Neuronal stem cell (in vitro differentiated cells): ENCODE results near the gene GALNT14.
A peak's percentile ranks its signal among the peaks of the same experiment; 100 is the strongest.

Experiments
- DNase-seq: peaks from one replicate; pipeline ENCODE4 v3.0.0-alpha.2; 2013; ENCODE audit warnings: low spot score
- H2AFZ ChIP-seq: one replicate; pipeline ENCODE4 v1.6.1; 2013; ENCODE audit warnings: mild to moderate bottlenecking, low read length, inconsistent platforms
- H2AK5ac ChIP-seq: 2 replicates; pipeline ENCODE4 v1.6.1; 2013; ENCODE audit warnings: low read depth, mild to moderate bottlenecking, inconsistent platforms, low read length, moderate library complexity, mixed read lengths
- H2BK120ac ChIP-seq: 2 replicates; pipeline ENCODE4 v1.6.1; 2013; ENCODE audit warnings: low read depth, mild to moderate bottlenecking, inconsistent platforms, low read length, moderate library complexity, mixed read lengths
- H2BK12ac ChIP-seq: one replicate; pipeline ENCODE4 v1.6.1; 2013; ENCODE audit warnings: low read length, inconsistent platforms
- H2BK15ac ChIP-seq: 2 replicates; pipeline ENCODE4 v1.6.1; 2013; ENCODE audit warnings: mild to moderate bottlenecking, low read length, inconsistent platforms, mixed read lengths
- H2BK5ac ChIP-seq: one replicate; pipeline ENCODE4 v1.6.1; 2013; ENCODE audit warnings: inconsistent platforms, mild to moderate bottlenecking, low read length, moderate library complexity
- H3K14ac ChIP-seq: one replicate; pipeline ENCODE4 v1.6.1; 2013; ENCODE audit warnings: low read length, inconsistent platforms
- H3K18ac ChIP-seq: 2 replicates; pipeline ENCODE4 v1.6.1; 2013; ENCODE audit warnings: low read length, inconsistent platforms
- H3K23ac ChIP-seq: 2 replicates; pipeline ENCODE4 v1.6.1; 2013; ENCODE audit warnings: low read depth, mild to moderate bottlenecking, mixed read lengths, low read length, inconsistent platforms; ENCODE audit not compliant: poor library complexity
- H3K27ac ChIP-seq: replicated peaks from 3 replicates; pipeline ENCODE4 v1.5.1; 2013; ENCODE audit warnings: low read length, inconsistent platforms
- H3K27me3 ChIP-seq, 3 experiments: 2 replicates each; pipeline ENCODE4 v1.6.1; 2013; ENCODE audit warnings: low read length in 3 of 3, mild to moderate bottlenecking in 2 of 3, inconsistent platforms in 1 of 3, low read depth in 1 of 3, mixed read lengths in 1 of 3, moderate library complexity in 1 of 3; ENCODE audit not compliant: control insufficient read depth in 3 of 3, insufficient read depth in 3 of 3
- H3K36me3 ChIP-seq, 2 donors: replicated peaks in 1 of 2; 2 replicates each; pipeline ENCODE4 v1.6.1; 2013; ENCODE audit warnings: low read length in 2 of 2; ENCODE audit not compliant: control insufficient read depth in 2 of 2, insufficient read depth in 2 of 2
- H3K4ac ChIP-seq: 2 replicates; pipeline ENCODE4 v1.6.1; 2013; ENCODE audit warnings: inconsistent platforms, mild to moderate bottlenecking, low read length, moderate library complexity
- H3K4me1 ChIP-seq, 2 donors: 1 replicate in 1 of 2; 2 replicates in 1 of 2; pipeline ENCODE4 v1.6.1; 2013; ENCODE audit warnings: low read length in 2 of 2, low read depth in 1 of 2; ENCODE audit not compliant: control insufficient read depth in 2 of 2, insufficient read depth in 1 of 2
- H3K4me2 ChIP-seq: one replicate; pipeline ENCODE4 v1.6.1; 2013; ENCODE audit warnings: mild to moderate bottlenecking, low read length, inconsistent platforms; ENCODE audit not compliant: insufficient read depth, poor library complexity, severe bottlenecking
- H3K4me3 ChIP-seq, 2 donors: 2 replicates each; pipeline ENCODE4 v1.5.1; 2013; ENCODE audit warnings: low read length in 2 of 2, mild to moderate bottlenecking in 2 of 2, inconsistent platforms in 1 of 2, moderate library complexity in 1 of 2
- H3K79me1 ChIP-seq: one replicate; pipeline ENCODE4 v1.6.1; 2013; ENCODE audit warnings: low read depth, mild to moderate bottlenecking, inconsistent platforms, low read length, moderate library complexity
- H3K9ac ChIP-seq: one replicate; pipeline ENCODE4 v1.6.1; 2013; ENCODE audit warnings: mild to moderate bottlenecking, low read depth, low read length, inconsistent platforms; ENCODE audit not compliant: poor library complexity
- H3K9me3 ChIP-seq, 2 donors: replicated peaks in 1 of 2; 2 replicates each; pipeline versions ENCODE3 to v1.6.1; 2013; ENCODE audit warnings: low read length in 2 of 2, mild to moderate bottlenecking in 2 of 2, inconsistent platforms in 1 of 2, low read depth in 1 of 2, mixed read lengths in 1 of 2, moderate library complexity in 1 of 2; ENCODE audit not compliant: control insufficient read depth in 2 of 2, insufficient read depth in 1 of 2
- H4K8ac ChIP-seq: one replicate; pipeline ENCODE4 v1.6.1; 2013; ENCODE audit warnings: low read depth, mild to moderate bottlenecking, inconsistent platforms, low read length, moderate library complexity
- H4K91ac ChIP-seq: one replicate; pipeline ENCODE4 v1.6.1; 2013; ENCODE audit warnings: low read length, low read depth, mild to moderate bottlenecking, inconsistent platforms; ENCODE audit not compliant: poor library complexity
- WGBS, 2 donors: extraction: QIAGEN DNeasy Blood & Tissue Kit; methylation state at CpG; one replicate each; pipeline ENCODE4 v1.1.7; 2013; ENCODE audit warnings: missing lambda C conversion rate in 2 of 2, mixed read lengths in 1 of 2; ENCODE audit not compliant: insufficient read length in 2 of 2, insufficient replicate concordance in 1 of 2; ENCODE audit errors: extremely low coverage in 2 of 2; 5-methylcytosine and 5-hydroxymethylcytosine counted together

GALNT14 gene

DNA sequence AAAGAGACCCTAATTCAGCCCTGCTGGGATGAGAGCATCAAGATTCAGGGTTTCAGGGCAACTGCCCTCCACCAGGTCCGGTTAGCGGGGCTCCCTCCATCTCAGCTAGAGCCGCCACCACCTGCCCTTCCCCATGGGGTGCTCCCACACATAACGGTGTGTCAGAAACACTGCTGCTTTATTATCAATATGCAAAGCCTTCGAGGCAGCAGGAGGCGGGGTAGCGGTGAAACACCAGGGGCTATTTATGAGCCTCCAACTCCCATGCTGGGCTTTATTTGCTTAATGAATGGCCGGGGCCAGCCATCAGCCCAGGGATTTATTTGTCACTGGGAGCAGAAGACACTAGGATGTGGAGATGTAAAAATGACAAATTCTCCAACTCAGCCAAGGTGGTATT is 109.8 kb downstream of the GALNT14 start:
- no peak overlapping the region for H2BK12ac ChIP-seq
- peaks cover 0 to 3% of the 10 kb centered on the region in 2 donors for H3K4me1 ChIP-seq
- peak overlapping the region; percentile 6 for H2AK5ac ChIP-seq
- no peak overlapping the region for H3K4me2 ChIP-seq
- no peaks in the 10 kb centered on the region for H3K36me3 ChIP-seq
- H3K9me3 ChIP-seq: no peaks in the 10 kb centered on the region
- no peak overlapping the region for H3K14ac ChIP-seq
- no peak overlapping the region for H3K27ac ChIP-seq
- peak overlapping the region; percentile 23 for H3K18ac ChIP-seq
- H4K8ac ChIP-seq: no peak overlapping the region
- H3K79me1 ChIP-seq: no peaks in the 10 kb centered on the region
- no peak overlapping the region for H3K4me3 ChIP-seq
- no peak overlapping the region for H2BK5ac ChIP-seq
- H2BK15ac ChIP-seq: no peak overlapping the region
- WGBS, 2 donors: no CpG with 5 or more reads among the region's 8 CpGs
- H3K9ac ChIP-seq: no peak overlapping the region
- no peak overlapping the region for H3K4ac ChIP-seq
- DNase-seq: no peak
- H3K27me3 ChIP-seq: no peaks in the 10 kb centered on the region
- H4K91ac ChIP-seq: no peak overlapping the region
- no peak overlapping the region for H2AFZ ChIP-seq
- H2BK120ac ChIP-seq: no peak overlapping the region
- H3K23ac ChIP-seq: no peak overlapping the region

DNA sequence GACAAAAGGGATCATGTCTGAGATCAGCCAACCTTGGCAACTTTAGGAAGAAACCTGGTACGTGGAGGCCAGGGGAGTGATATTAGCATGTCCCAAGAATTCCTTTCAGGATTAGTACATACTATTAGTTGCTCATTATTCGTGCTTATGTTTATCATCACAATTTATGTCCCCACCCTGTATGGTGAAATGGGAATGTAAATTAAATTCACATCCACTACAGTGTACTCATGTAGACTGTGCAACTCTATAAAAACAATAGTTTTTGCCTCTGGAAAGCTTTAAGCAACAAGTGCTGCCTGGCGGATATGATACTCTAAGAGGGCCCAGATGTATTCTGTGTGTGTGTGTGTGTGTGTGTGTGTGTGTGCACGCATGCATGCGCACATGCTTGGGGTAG is 110.7 kb downstream of the GALNT14 start:
- Histone ChIP-seq H3K23ac (no peak overlapping the region), H3K9ac (no peak overlapping the region), H2AFZ (no peak overlapping the region), H3K4ac (no peak overlapping the region), H3K9me3 (no peaks in the 10 kb centered on the region), H2BK12ac (no peak overlapping the region), H2BK15ac (no peak overlapping the region), H3K4me2 (no peak overlapping the region), H3K36me3 (no peaks in the 10 kb centered on the region), H4K8ac (no peak overlapping the region), H3K18ac (no peak overlapping the region), H2BK120ac (no peak overlapping the region), H3K79me1 (no peaks in the 10 kb centered on the region), H3K4me1 (peaks cover 0 to 3% of the 10 kb centered on the region in 2 donors), H3K27ac (no peak overlapping the region), H3K4me3 (no peak overlapping the region), H4K91ac (no peak overlapping the region), H3K14ac (no peak overlapping the region), H2BK5ac (no peak overlapping the region), H2AK5ac (no peak overlapping the region), H3K27me3 (no peaks in the 10 kb centered on the region)
- DNase-seq: no peak
- no CpG with 5 or more reads among the region's 5 CpGs for WGBS, 2 donors

DNA sequence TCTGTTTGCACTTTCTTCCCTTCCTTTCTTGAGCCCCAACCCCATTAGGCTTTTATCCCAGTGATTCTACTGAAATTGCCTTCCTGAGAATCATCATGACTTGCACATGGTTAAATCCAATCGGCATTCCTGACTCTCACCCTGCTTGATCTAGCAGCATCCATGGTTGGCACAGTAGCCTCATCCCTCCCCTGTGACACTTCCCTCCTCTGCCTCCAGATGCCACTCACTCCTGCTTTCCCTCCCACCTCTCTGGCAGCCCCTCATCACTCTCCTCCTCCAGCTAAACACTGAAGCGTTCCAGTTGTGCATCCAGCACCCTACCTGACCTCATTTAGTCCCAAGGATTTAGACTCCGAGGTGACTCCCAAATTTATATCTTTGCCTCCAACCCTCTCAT is 114.7 kb downstream of the GALNT14 start:
- Histone ChIP-seq H2BK5ac (no peak overlapping the region), H3K9me3 (no peaks in the 10 kb centered on the region), H3K36me3 (no peaks in the 10 kb centered on the region), H3K9ac (no peak overlapping the region), H3K4me2 (no peak overlapping the region), H3K18ac (no peak overlapping the region), H2BK120ac (no peak overlapping the region), H4K8ac (no peak overlapping the region), H3K4me1 (peaks cover 0 to 7% of the 10 kb centered on the region in 2 donors), H4K91ac (no peak overlapping the region), H2AFZ (no peak overlapping the region), H2BK15ac (no peak overlapping the region), H2BK12ac (no peak overlapping the region), H3K27me3 (peaks cover 0 to 2% (median 0%) of the 10 kb centered on the region in 3 experiments), H3K4me3 (no peak overlapping the region), H2AK5ac (no peak overlapping the region), H3K27ac (no peak overlapping the region), H3K4ac (no peak overlapping the region), H3K14ac (no peak overlapping the region), H3K79me1 (no peaks in the 10 kb centered on the region), H3K23ac (no peak overlapping the region)
- no CpG with 5 or more reads among the region's 3 CpGs for WGBS, 2 donors
- DNase-seq: no peak

DNA sequence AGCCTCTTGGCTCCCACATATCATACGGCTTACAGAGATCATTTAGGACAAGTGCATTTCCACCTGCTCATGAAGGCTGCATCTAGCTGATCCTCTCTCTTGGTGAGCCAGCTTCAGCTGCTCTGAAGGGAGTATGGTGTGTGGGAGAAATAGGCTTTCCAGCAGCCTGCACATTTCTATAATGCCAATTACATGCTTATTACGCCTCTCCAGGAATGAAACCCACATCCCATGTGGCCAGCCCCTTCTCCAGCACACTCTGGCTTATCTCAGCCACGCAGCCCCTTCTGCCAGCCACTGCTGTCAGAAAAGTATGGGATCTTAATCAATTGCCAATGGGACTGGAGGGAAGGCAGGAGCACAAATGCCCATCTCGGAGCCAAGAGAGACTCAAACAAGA is 117.5 kb downstream of the GALNT14 start:
- no peaks in the 10 kb centered on the region for H3K79me1 ChIP-seq
- H3K9ac ChIP-seq: no peak overlapping the region
- H4K8ac ChIP-seq: no peak overlapping the region
- no peaks in the 10 kb centered on the region for H3K9me3 ChIP-seq
- no peak overlapping the region for H3K4ac ChIP-seq
- no peak overlapping the region for H2AFZ ChIP-seq
- H3K18ac ChIP-seq: no peak overlapping the region
- H3K27ac ChIP-seq: no peak overlapping the region
- H3K4me1 ChIP-seq: peaks cover 0 to 4% of the 10 kb centered on the region in 2 donors
- H3K36me3 ChIP-seq: no peaks in the 10 kb centered on the region
- H2BK5ac ChIP-seq: no peak overlapping the region
- no peak for DNase-seq
- no peak overlapping the region for H2BK12ac ChIP-seq
- peaks cover 0 to 2% (median 0%) of the 10 kb centered on the region in 3 experiments for H3K27me3 ChIP-seq
- H2AK5ac ChIP-seq: no peak overlapping the region
- H3K14ac ChIP-seq: no peak overlapping the region
- no peak overlapping the region for H4K91ac ChIP-seq
- no peak overlapping the region for H3K4me3 ChIP-seq
- H2BK15ac ChIP-seq: no peak overlapping the region
- H2BK120ac ChIP-seq: no peak overlapping the region
- H3K23ac ChIP-seq: no peak overlapping the region
- H3K4me2 ChIP-seq: no peak overlapping the region
- no CpG with 5 or more reads among the region's 4 CpGs for WGBS, 2 donors
